ENCODE measurements around the gene SEC22C.

The SEC22C gene

DNA sequence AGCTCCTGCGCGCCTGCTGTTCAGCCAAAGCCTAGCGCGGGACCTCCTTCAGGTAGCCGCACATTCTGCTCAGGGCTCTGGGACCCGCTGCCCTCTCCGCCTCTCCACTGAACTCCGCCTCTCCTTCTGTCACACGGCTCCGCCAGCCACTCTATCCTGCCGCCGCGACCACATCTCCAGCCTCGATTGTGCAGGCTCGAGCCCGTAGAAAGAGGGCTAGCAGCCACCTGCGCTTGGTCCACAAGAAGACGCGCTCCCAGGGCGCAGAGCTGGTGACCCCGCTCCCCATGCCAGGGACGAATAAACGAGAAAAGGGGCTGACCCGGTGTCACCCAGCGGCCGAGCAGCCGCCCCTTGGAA lies 80.5 kb downstream of the SEC22C start:
- Histone ChIP-seq H2AFZ (ENCODE audit: low read depth, low read length) (no peak overlapping the region), H3K9ac (ENCODE audit: low read length) (no peak overlapping the region)

DNA sequence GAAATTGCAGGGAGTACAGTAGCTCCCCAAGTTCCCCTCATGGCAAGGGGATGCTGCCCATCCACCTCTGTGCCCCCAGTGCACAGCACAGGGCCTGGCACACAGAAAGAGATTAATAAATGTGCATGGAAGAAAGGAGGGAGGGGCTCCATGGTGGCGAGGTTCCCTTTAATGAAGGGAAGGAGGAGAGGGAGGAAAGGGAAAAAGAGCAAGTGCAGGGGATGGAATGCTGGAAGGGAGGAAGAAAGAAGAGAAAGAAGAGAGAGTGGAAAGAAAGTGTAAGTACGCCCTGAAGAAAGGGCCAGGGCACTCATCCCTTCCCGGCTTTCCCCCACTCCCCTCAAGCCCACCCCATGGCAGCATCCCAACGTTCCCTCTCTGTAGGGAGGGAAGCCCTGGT lies 80.9 kb downstream of the SEC22C start:
- TF ChIP-seq, protein P1, sequence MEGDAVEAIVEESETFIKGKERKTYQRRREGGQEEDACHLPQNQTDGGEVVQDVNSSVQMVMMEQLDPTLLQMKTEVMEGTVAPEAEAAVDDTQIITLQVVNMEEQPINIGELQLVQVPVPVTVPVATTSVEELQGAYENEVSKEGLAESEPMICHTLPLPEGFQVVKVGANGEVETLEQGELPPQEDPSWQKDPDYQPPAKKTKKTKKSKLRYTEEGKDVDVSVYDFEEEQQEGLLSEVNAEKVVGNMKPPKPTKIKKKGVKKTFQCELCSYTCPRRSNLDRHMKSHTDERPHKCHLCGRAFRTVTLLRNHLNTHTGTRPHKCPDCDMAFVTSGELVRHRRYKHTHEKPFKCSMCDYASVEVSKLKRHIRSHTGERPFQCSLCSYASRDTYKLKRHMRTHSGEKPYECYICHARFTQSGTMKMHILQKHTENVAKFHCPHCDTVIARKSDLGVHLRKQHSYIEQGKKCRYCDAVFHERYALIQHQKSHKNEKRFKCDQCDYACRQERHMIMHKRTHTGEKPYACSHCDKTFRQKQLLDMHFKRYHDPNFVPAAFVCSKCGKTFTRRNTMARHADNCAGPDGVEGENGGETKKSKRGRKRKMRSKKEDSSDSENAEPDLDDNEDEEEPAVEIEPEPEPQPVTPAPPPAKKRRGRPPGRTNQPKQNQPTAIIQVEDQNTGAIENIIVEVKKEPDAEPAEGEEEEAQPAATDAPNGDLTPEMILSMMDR (IDR thresholded peaks at IDR 0.05; ENCODE audit: low read depth, low read length): no peak
- TF ChIP-seq EZH2phosphoT487 (IDR thresholded peaks at IDR 0.05; ENCODE audit: low read depth): no peak
- H3K79me2 ChIP-seq (ENCODE audit: low read length): no peaks in the 10 kb centered on the region
- no peaks in the 10 kb centered on the region for H3K4me1 ChIP-seq (ENCODE audit: low read length)
- no peak overlapping the region for H3K9ac ChIP-seq (ENCODE audit: low read length)
- H3K4me3 ChIP-seq (ENCODE audit: low read length): no peak overlapping the region
- no peak overlapping the region for H2AFZ ChIP-seq (ENCODE audit: low read depth, low read length)
- H3K27ac ChIP-seq (ENCODE audit: low read length): no peak overlapping the region
- H3K4me2 ChIP-seq (ENCODE audit: low read length): no peak overlapping the region
- no peaks in the 10 kb centered on the region for H4K20me1 ChIP-seq (ENCODE audit: insufficient read depth, low read length)
- H3K27me3 ChIP-seq (ENCODE audit: low read depth, low read length): peaks cover 18% of the 10 kb centered on the region
- H3K36me3 ChIP-seq (replicated peaks; ENCODE audit: low read depth, low read length): no peaks in the 10 kb centered on the region
- no peaks in the 10 kb centered on the region for H3K9me3 ChIP-seq (ENCODE audit: insufficient read depth, low read length)

More for the DNA sequence above, 80.5 kb downstream of the SEC22C start:
- H3K9me3 ChIP-seq (ENCODE audit: insufficient read depth, low read length): no peaks in the 10 kb centered on the region
- no peaks in the 10 kb centered on the region for H4K20me1 ChIP-seq (ENCODE audit: insufficient read depth, low read length)
- peaks cover 16% of the 10 kb centered on the region for H3K27me3 ChIP-seq (ENCODE audit: low read depth, low read length)
- no peaks in the 10 kb centered on the region for H3K4me1 ChIP-seq (ENCODE audit: low read length)
- TF ChIP-seq EZH2phosphoT487 (IDR thresholded peaks at IDR 0.05; ENCODE audit: low read depth): no peak
- TF ChIP-seq, protein P1 (IDR thresholded peaks at IDR 0.05; ENCODE audit: low read depth, low read length): no peak
- no peak overlapping the region for H3K4me3 ChIP-seq (ENCODE audit: low read length)
- no peak overlapping the region for H3K4me2 ChIP-seq (ENCODE audit: low read length)
- H3K27ac ChIP-seq (ENCODE audit: low read length): no peak overlapping the region
- H3K79me2 ChIP-seq (ENCODE audit: low read length): no peaks in the 10 kb centered on the region
- H3K36me3 ChIP-seq (replicated peaks; ENCODE audit: low read depth, low read length): no peaks in the 10 kb centered on the region

DNA sequence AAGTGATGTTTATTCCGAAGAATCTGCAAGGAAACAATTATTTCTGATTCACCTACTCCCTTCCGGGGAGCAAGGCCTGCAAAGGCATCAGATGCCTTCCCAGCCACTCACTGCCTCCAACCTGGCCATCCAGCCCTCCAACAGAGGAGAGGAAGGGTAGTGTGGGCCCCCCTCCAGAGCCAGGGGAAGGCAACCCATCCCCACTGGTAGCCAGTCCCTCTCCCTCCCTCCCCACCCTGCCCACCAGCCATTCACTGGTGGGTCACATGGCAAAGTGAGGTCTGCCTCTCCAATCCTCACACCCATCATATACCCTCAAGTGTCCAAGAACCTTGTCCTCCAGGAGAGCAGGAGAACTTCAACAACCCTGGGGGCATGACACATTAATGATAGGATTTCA lies 81.7 kb downstream of the SEC22C start:
- Histone ChIP-seq H3K79me2 (ENCODE audit: low read length) (no peaks in the 10 kb centered on the region), H3K4me3 (ENCODE audit: low read length) (no peak overlapping the region), H3K9ac (ENCODE audit: low read length) (no peak overlapping the region), H3K9me3 (ENCODE audit: insufficient read depth, low read length) (no peaks in the 10 kb centered on the region), H3K27me3 (ENCODE audit: low read depth, low read length) (peaks cover 18% of the 10 kb centered on the region), H3K4me1 (ENCODE audit: low read length) (no peaks in the 10 kb centered on the region), H3K27ac (ENCODE audit: low read length) (no peak overlapping the region), H2AFZ (ENCODE audit: low read depth, low read length) (no peak overlapping the region), H3K4me2 (ENCODE audit: low read length) (no peak overlapping the region), H3K36me3 (replicated peaks; ENCODE audit: low read depth, low read length) (no peaks in the 10 kb centered on the region), H4K20me1 (ENCODE audit: insufficient read depth, low read length) (no peaks in the 10 kb centered on the region)
- TF ChIP-seq, protein P1 (IDR thresholded peaks at IDR 0.05; ENCODE audit: low read depth, low read length): no peak
- TF ChIP-seq EZH2phosphoT487 (IDR thresholded peaks at IDR 0.05; ENCODE audit: low read depth): no peak

DNA sequence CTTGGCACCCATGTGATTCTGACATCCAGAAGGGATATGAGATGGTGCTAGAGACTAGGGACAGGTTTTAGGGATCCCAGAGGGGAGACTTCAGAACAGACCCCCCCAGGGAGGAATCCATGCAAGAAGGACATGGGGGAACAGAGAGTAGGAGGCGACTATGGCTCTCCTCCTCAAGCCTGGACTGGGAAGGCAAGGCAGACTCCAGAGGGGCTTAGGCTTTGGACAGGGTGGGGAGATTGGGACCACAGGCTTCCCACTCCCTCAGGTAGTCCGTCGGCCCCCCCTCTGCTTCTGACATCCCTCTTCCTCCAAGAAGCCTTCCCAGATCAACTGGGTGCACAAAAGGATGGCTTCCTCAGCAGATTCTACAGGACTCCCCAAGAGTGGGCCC lies 82.3 kb downstream of the SEC22C start:
- Histone ChIP-seq H3K36me3 (replicated peaks; ENCODE audit: low read depth, low read length) (no peaks in the 10 kb centered on the region), H3K4me2 (ENCODE audit: low read length) (no peak overlapping the region), H3K9me3 (ENCODE audit: insufficient read depth, low read length) (no peaks in the 10 kb centered on the region), H3K4me1 (ENCODE audit: low read length) (no peaks in the 10 kb centered on the region), H4K20me1 (ENCODE audit: insufficient read depth, low read length) (no peaks in the 10 kb centered on the region), H3K27me3 (ENCODE audit: low read depth, low read length) (peaks cover 18% of the 10 kb centered on the region), H3K79me2 (ENCODE audit: low read length) (no peaks in the 10 kb centered on the region), H2AFZ (ENCODE audit: low read depth, low read length) (no peak overlapping the region), H3K4me3 (ENCODE audit: low read length) (no peak overlapping the region), H3K9ac (ENCODE audit: low read length) (no peak overlapping the region), H3K27ac (ENCODE audit: low read length) (no peak overlapping the region)
- TF ChIP-seq, protein P1 (IDR thresholded peaks at IDR 0.05; ENCODE audit: low read depth, low read length): no peak
- TF ChIP-seq EZH2phosphoT487 (IDR thresholded peaks at IDR 0.05; ENCODE audit: low read depth): no peak
